ENCODE data around the gene SNCG.

Gene SNCG

GRCh38 chr10:86954681-86955500 lies 3.5 kb upstream of the SNCG start:
- no peaks in the 10 kb centered on the region; the same call in 1 of the 2 replicates for H3K27me3 ChIP-seq (replicated peaks; ENCODE audit: control insufficient read depth, insufficient read depth, low read length)
- no peak for TF ChIP-seq CTCF (IDR thresholded peaks at IDR 0.05; ENCODE audit: insufficient read depth, low read length, poor library complexity, severe bottlenecking)
- H3K4me3 ChIP-seq (replicated peaks; ENCODE audit: low read depth, low read length): no peak overlapping the region
- no peak for DNase-seq (ENCODE audit: extremely low read depth, insufficient read length)
- H3K36me3 ChIP-seq (ENCODE audit: control insufficient read depth, insufficient read depth, low read length): no peaks in the 10 kb centered on the region

GRCh38 chr10:86955501-86956194 lies 2.8 kb upstream of the SNCG start:
- no peak overlapping the region for H3K4me3 ChIP-seq (replicated peaks; ENCODE audit: low read depth, low read length)
- H3K36me3 ChIP-seq (ENCODE audit: control insufficient read depth, insufficient read depth, low read length): no peaks in the 10 kb centered on the region
- DNase-seq (ENCODE audit: extremely low read depth, insufficient read length): no peak
- no peak for TF ChIP-seq CTCF (IDR thresholded peaks at IDR 0.05; ENCODE audit: insufficient read depth, low read length, poor library complexity, severe bottlenecking)
- H3K27me3 ChIP-seq (replicated peaks; ENCODE audit: control insufficient read depth, insufficient read depth, low read length): no peaks in the 10 kb centered on the region; the same call in 1 of the 2 replicates

GRCh38 chr10:86956195-86956847 lies 2.1 kb upstream of the SNCG start:
- DNase-seq (ENCODE audit: extremely low read depth, insufficient read length): no peak
- H3K4me3 ChIP-seq (replicated peaks; ENCODE audit: low read depth, low read length): no peak overlapping the region
- no peaks in the 10 kb centered on the region for H3K36me3 ChIP-seq (ENCODE audit: control insufficient read depth, insufficient read depth, low read length)
- TF ChIP-seq CTCF (IDR thresholded peaks at IDR 0.05; ENCODE audit: insufficient read depth, low read length, poor library complexity, severe bottlenecking): no peak
- H3K27me3 ChIP-seq (replicated peaks; ENCODE audit: control insufficient read depth, insufficient read depth, low read length): no peaks in the 10 kb centered on the region; the same call in 1 of the 2 replicates

GRCh38 chr10:86956848-86957448 lies 1.5 kb upstream of the SNCG start:
- Histone ChIP-seq H3K36me3 (ENCODE audit: control insufficient read depth, insufficient read depth, low read length) (no peaks in the 10 kb centered on the region), H3K27me3 (replicated peaks; ENCODE audit: control insufficient read depth, insufficient read depth, low read length) (no peaks in the 10 kb centered on the region; the same call in 1 of the 2 replicates), H3K4me3 (replicated peaks; ENCODE audit: low read depth, low read length) (no peak overlapping the region)
- DNase-seq (ENCODE audit: extremely low read depth, insufficient read length): no peak
- no peak for TF ChIP-seq CTCF (IDR thresholded peaks at IDR 0.05; ENCODE audit: insufficient read depth, low read length, poor library complexity, severe bottlenecking)

- TF ChIP-seq CTCF (IDR thresholded peaks at IDR 0.05; ENCODE audit: insufficient read depth, low read length, poor library complexity, severe bottlenecking): no peak
- no peak for DNase-seq (ENCODE audit: extremely low read depth, insufficient read length)
- H3K36me3 ChIP-seq (ENCODE audit: control insufficient read depth, insufficient read depth, low read length): no peaks in the 10 kb centered on the region
- H3K27me3 ChIP-seq (replicated peaks; ENCODE audit: control insufficient read depth, insufficient read depth, low read length): no peaks in the 10 kb centered on the region; the same call in 1 of the 2 replicates
- H3K4me3 ChIP-seq (replicated peaks; ENCODE audit: low read depth, low read length): no peak within 1 kb of the TSS
These were observed 806 bp upstream of the SNCG start, which contains the start of gene MMRN2 for GRCh38 chr10:86957471-86958115. TSS of gene MMRN2 (minus strand) at chr10:86957615. CDS start at chr10:86957541, 74 bp downstream.
